SKM-1 (cell line): ENCODE results near the gene ZNF618.
"Not testable (repeated sequence)": the region's sequence is repeated elsewhere in the genome, so short reads cannot be mapped to it uniquely, and the experiment has no call there.

Source experiments
- DNase-seq: peaks from one replicate; lab custom pipeline; 2025; ENCODE audit not compliant: unreplicated experiment; lab: John Stamatoyannopoulos, UW

The ZNF618 gene

GRCh38 chr9:114035221-114035844 lies 159.2 kb downstream of the ZNF618 start:
- DNase-seq = no peak

GRCh38 chr9:114035845-114036801 lies 160.0 kb downstream of the ZNF618 start:
- no peak for DNase-seq

- DNase-seq = no peak
Observed at GRCh38 chr9:114037249-114037648, 161.1 kb downstream of the ZNF618 start.

GRCh38 chr9:114037961-114038723 lies 162.0 kb downstream of the ZNF618 start:
- no peak for DNase-seq

GRCh38 chr9:114038724-114039313 lies 162.7 kb downstream of the ZNF618 start:
- DNase-seq = no peak

GRCh38 chr9:114039484-114039883 lies 163.4 kb downstream of the ZNF618 start:
- no peak for DNase-seq

- DNase-seq = not testable (repeated sequence)
Observed at GRCh38 chr9:114043660-114044059, 167.6 kb downstream of the ZNF618 start.

- DNase-seq = no peak
Observed at GRCh38 chr9:114046237-114046755, 170.2 kb downstream of the ZNF618 start.

GRCh38 chr9:114046875-114047274 lies 170.8 kb downstream of the ZNF618 start:
- DNase-seq = no peak

- no peak for DNase-seq
Observed at GRCh38 chr9:114047717-114048116, 171.6 kb downstream of the ZNF618 start.

- DNase-seq = no peak
Observed at GRCh38 chr9:114048533-114049415, 172.7 kb downstream of the ZNF618 start.

- DNase-seq = no peak
Observed at GRCh38 chr9:114049441-114050225, 173.5 kb downstream of the ZNF618 start.

GRCh38 chr9:114050226-114050568 lies 174.1 kb downstream of the ZNF618 start:
- DNase-seq = no peak

- no peak for DNase-seq
Observed at GRCh38 chr9:114050646-114051045, 174.5 kb downstream of the ZNF618 start.

- DNase-seq = no peak
Observed at GRCh38 chr9:114051281-114051680, 175.2 kb downstream of the ZNF618 start.

GRCh38 chr9:114051706-114052105 lies 175.6 kb downstream of the ZNF618 start:
- no peak for DNase-seq

GRCh38 chr9:114053246-114054005 lies 177.3 kb downstream of the ZNF618 start:
- no peak for DNase-seq

- DNase-seq = no peak
Observed at GRCh38 chr9:114054191-114054690, 178.1 kb downstream of the ZNF618 start.
